ENCODE results near the gene SPACA6.

The SPACA6 gene

DNA sequence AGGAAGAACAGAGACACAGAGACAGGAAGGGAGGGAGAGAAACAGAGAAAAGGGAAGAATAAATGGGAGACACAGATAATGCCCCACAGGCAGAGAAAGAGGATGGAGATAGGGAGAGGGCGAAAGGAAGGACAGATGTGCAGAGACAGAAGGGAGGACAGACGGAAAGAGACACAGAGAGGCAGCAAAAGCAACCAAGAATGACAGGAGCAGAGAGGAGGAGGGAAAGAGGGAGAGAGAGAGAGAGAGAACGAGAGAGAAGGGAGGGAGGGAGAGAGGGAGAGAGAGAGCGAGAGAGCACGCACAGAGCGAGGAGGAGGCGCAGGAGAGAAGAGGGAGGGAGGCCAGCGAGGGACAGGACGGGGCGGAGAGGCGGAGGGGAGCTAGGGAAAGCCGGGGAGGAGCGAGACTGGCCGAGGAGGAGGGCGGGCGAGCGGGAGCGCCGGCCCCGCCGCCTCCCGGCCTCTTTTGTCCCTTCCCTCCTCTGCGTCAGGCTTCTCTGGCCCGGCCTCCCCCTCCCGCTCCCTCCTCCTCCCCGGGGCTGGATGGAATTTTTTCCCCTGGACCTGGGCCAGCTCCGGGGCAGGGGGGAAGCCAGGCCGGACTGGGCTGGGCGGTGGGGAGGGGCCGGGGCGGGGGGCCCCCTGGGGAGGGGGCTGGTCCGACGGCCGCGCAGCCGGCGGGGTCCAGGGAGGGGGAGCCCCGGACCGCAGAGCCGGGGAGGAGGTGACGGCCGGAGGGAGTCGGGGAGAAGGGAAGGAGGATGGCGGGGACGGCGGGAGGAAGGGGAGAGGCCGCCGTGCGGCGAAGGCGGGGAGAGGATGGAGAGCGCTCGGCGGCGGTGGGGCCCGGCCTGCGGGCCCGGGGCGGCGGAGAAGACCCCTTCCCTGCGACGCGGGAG is 4.2 kb upstream of the SPACA6 start:
- peak; percentile 93 for DNase-seq (ENCODE audit: low spot score)

DNA sequence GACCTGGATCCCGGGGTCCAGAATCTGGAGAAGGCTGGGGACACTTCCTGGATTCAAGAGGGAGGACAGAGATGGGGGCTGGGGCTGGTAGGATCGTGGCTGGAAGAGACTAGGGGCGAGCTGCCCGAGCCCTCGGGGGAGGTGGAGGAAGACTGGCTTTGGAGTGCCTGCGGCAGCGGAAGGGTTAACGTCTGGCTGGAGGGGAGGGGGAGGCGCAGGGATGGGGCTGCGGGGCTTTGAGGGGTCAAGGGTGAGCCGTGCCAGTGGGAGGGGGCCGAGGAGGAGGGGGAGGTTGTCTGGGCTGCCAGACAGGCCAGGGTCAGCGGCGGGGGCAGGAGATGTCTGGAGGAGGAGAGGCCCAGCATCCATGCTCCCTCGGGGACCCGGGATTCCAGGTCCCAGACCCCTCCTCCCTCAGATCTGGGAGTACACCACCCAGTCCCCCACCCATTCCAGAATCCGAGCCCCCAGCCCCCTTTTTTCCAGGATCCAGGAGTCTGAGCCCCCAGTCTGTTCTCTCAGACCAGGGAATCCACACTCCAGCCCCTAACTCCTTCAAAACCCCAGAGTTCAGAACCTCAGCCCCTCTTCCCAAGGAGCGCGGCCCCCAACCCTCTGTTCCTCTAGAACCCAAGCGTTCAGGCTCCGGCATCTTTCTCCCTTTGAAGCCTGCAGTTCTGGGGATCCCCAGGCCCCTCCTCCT is 3.2 kb upstream of the SPACA6 start:
- no peak for DNase-seq (ENCODE audit: low spot score)

DNA sequence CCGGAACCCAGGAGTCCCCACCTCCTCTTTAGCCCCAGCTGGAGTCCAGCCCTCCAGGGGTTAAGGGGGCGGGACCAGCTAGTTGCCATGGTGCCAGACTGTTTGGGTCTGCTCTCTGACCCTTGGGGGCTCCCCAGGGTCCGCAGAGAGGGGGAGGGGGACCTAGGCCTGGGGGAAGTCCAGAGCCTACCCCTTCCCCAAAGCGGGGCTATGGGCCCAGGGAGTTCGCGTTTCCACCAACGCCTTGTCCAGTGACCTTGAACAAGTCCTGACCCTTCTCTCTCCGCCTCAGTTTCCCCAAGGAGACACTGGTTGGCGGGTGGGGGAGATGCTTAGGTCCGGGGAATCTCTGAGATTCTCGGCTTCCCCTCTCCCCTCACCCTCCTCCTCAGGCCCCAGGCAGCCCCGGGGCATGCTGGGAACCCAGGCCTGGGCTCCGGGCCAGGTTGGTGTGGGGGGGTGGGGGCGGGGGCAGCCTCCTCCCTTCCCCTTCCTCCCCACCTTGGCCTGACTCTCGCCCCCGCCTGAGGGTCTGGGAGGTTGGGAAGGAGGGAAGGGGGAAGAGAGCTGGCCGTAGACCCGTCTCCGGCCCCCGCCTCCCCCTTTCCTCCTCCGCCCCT is 2.6 kb upstream of the SPACA6 start:
- peak; percentile 83 for DNase-seq (ENCODE audit: low spot score)

DNA sequence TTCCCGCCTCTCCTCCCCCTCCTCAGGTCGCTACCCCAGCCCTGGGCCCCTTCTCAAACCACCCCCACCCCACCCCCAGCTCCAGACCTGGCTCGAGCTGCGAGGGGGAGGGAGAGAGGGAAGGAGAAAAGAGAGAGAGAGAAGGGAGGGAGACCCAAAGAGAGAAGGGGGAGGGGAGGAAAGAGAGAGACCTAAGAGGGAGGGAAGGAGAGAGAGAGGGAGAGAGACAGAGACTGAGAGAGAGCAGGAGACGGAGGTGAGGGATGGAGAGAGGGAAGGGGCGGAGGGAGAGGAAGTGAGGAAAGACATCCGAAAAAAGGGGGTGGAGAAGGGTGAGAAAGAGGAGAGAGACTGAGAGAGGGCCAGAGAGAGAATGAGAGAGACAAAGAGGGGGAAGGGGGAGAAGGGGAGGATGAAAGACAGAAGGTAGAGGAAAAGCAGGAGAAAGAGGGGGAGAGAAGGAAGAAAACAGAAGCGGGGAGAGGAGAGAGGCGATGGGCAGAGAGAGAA is 2.0 kb upstream of the SPACA6 start:
- DNase-seq (ENCODE audit: low spot score), result no peak

DNA sequence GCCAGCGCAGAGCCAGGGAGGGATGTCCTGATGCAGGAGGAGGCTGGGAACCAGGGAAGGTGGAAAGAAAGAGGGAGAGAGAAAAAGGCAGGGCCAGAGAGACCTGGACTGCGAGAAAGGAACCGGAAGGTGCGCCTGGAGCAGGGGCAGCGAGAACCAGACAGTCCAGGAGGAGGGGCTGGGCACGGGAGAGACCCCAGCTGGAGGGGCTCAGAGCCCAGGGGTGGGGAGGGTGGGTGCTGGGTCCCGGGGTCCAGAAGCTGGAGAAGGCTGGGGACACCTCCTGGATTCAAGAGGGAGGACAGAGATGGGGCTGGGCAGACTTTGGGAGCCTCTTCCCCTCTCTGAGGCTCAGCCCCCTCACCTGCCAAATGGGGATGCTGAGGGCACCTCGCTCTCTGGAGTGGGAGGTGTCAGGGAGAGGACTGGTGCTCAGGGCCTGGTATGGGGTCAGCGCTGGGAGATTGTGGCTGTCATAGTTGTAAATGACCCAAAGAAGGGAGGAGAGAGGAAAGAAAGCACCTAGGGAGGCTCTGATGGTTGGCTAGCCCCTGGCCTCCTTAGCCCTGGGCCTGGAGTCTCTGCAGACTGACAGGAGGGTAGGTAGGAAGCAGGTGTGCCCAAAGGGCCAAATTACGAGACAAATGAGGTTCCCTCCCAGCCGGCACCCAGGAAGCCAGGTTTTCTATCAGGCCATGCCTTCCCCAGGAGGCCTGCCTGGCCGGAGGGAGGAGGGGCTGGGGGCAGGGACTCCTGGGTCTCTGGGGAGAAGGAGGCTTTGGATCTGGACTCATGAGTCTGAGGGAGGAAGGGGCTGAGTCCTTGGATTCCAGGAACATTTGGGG is 1.3 kb upstream of the SPACA6 start:
- no peak for DNase-seq (ENCODE audit: low spot score)

DNA sequence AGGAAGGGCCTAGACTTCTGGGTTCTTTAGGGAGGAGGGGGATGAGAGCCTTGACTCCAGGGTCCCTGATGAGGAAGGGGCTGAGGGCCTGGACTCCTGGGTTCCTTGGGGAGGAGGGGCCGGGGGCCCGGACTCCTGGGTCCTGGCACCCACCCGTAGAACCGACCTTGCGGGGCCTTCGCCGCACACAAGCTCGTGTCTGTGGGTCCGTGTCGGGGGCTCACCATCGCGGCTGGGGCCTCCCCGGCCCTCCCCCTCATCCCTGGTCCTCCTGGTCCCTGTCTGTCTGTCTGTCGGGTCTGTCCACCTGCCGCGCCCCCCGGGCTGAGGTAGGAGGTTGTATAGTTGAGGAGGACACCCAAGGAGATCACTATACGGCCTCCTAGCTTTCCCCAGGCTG is 662 bp upstream of the SPACA6 start:
- DNase-seq (ENCODE audit: low spot score), result no peak

DNA sequence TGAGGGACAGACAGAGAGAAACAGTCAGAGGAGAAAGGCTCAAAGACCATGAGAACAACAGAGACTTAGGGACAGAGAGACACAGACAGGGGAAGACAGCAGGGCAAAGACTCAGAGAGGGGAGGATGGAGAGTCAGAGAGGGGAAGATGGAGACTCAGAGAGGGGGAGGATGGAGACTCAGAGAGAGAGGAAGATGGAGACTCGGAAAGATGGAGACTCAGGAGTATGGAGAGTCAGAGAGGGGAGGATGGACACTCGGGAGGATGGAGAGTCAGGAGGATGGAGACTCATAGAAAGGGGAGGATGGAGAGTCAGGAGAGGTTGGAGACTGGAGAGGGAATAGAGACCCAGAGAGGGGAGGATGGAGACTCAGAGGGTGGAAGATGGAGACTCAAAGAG is 689 bp downstream of the SPACA6 start:
- no peak for DNase-seq (ENCODE audit: low spot score)

DNA sequence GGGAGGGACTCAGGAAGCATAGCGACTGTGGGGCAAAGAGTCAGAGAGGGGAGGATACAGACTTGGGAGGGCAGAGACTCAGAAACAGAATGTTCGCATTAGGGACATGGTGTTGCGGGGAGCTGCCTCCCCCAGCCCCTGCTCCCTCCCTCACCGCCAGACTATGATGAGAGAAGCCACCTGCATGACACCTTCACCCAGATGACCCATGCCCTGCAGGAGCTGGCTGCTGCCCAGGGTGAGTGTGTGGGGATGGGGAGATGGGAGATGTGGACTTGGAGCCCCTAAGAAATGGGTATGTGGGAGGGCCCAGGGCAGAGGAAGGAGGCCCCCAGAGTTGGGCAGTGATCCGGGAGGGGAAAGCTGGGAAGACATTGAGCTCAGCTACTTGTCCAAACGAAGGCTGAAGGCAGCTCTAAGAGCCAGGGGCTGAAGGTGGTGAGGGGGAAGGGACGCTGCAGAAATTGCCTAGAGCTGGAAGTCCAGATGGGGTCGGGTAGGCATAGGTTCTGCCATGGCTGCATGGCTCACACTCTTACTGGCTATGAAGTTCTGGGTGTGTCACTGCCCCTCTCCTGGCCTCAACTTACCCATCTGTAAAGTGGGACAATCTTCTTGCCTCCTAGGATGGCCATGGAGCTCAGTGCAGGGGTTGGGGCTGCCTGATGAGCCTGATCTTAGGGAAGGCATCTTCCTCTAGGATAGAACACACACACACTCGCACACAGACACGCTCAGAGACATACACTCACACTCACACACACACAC is 1.4 kb downstream of the SPACA6 start:
- no peak for DNase-seq (ENCODE audit: low spot score)

DNA sequence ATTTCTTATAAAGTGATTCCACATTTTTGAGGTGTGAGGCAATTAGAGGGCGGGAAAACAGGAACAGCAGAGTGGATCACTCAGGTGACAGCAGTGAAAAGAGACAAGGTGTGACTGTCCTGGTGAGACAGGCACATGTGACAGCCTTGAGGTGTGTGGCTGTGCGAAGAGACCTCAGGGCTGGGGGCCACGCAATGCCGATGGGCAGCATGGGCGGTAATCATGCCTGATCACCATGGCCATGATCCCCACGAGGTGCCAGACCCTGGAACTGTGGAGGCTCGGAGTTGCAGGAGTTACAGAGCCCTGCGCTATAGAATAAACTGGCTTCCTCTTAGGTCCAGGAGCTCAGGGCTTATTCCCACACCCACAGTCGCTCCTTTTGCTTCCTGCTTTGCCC is 2.0 kb downstream of the SPACA6 start:
- DNase-seq (ENCODE audit: low spot score), result no peak

DNA sequence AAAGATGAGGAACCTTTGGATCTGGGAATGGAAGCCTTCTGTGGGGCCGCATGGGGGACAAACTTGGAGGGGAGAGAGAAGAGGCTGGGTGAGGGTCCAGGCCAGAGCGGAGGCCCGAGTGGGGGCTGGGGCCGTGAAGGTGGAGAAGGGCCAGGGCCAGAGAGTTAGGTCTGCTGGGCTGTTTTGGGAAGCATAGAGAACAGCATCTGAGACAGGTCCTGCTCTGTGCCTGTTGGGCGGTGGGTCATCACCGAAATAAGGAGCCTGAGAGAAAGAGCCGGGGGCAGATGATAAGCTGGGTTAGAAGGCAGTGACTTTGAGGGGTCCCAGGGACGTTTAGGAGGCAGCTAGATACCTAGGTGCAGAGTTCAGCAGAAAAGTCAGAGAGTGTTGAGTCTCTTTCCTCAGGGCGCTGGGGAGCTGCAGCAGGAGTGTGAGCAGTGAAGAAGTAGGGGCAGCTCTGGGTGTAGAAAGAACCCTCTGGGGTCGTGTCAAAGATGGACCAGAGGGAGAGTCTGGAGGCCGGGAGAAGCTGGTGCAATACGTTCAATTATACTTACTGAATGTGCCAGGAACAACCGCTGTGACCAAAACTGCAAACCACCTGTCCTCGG is 2.7 kb downstream of the SPACA6 start:
- no peak for DNase-seq (ENCODE audit: low spot score)

DNA sequence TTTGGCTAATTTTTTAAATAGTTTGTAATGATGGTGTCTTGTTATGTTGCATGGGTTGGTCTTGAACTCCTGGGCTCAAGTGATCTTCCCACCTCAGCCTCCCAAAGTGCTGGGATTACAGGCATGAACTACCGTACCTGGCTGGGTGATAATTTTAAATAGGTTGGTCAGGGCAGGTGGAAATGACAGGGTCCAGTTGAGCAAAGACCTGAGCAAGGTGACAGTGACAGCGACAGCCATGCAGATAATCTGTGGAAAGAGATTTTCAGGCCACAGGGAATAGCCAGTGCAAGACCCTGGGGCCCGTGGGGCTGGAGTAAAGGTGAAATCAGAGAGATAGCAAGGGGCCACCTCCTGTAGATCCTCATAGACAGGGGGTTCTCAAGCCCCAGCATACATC is 3.5 kb downstream of the SPACA6 start:
- DNase-seq (ENCODE audit: low spot score), result no peak

DNA sequence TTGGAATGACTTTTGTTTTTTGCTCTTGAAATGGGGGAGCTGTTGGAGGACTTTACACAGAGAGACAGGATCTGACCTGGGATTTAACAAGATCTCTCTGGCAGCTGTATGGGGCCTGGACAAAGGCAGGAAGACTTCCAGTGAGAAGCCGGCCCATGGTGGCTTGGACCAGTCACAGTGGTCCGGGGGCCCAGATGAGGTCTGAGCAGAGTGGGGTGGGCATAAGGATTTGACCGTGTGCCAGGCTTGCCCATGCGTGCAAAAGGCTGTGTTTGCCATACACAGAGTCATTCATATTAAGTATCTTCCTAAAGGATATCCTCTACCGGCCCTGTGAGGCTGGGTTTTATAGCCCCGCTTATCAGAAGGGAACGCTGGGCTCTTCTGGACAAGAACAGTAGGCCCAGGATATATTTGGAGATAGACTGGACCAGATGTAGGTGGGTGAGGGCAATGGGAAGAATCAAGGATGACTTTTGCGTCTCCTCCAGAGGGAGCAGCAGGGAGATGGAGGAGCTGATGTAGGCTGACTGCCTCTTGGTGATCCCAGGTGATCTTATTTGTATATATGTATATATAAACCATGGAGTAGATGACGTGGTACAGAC is 4.1 kb downstream of the SPACA6 start:
- no peak for DNase-seq (ENCODE audit: low spot score)

DNA sequence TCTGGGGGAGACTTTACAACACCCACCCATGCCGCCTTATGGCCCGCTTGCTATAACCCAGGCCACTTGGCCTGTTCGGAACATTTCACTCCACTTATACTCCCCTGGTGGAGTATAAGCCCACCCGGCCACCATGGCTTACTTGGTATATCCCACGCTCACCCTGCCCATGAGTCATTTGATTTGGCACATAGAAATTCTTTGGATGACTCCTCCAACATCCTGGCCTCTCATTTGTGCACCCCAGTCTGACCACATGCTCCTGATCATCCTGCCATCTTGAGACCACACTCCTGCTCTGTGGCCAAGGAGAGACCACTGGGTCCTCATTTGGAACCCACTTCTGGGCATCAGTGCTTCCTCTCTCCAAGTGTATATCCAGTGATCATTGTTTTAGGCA is 5.2 kb downstream of the SPACA6 start:
- peak; percentile 60 for DNase-seq (ENCODE audit: low spot score)

DNA sequence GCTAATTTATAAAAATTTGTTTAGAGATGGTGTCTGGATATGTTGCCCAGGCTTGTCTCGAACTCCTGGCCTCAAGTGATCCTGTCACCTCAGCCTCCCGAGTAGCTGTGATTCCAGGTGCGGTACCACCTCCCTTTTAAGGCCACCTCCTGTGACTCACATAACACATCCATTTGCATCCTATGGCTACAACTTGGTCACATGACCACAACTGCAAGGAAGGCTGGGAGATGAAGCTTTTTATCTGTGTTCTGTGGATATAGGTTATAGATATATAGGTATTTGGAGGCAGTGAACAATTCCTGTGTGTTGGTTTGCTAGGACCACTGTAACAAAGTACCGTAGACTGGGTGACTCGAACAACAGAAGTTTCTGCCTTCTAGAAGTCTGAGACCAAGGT is 6.0 kb downstream of the SPACA6 start:
- DNase-seq (ENCODE audit: low spot score), result no peak

DNA sequence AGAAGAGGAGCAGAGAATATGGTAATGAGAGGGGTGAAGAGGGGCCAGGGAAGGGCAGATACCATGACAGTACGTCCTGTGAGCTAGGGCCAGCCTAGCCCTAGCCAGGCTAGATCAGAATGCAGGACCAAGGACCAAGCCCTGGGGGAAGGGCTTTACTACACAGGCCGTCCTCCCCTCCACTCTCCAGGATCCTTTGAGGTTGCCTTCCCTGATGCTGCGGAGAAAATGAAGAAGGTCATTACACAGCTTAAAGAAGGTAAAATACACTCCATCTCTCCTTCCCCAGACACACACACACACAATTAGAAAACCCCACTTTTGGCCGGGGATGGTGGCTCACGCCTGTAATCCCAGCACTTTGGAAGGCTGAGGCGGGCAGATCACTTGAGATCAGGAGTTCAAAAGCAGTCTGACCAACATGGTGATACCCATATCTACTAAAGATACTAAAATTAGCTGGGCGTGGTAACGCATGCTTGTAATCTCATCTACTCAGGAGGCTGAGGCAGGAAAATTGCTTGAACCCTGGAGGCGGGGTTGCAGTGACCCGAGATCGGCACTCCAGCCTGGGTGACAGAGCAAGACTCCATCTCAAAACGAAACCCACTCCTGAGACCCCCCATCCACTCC is 8.5 kb downstream of the SPACA6 start:
- DNase-seq (ENCODE audit: low spot score), result peak; percentile 2

DNA sequence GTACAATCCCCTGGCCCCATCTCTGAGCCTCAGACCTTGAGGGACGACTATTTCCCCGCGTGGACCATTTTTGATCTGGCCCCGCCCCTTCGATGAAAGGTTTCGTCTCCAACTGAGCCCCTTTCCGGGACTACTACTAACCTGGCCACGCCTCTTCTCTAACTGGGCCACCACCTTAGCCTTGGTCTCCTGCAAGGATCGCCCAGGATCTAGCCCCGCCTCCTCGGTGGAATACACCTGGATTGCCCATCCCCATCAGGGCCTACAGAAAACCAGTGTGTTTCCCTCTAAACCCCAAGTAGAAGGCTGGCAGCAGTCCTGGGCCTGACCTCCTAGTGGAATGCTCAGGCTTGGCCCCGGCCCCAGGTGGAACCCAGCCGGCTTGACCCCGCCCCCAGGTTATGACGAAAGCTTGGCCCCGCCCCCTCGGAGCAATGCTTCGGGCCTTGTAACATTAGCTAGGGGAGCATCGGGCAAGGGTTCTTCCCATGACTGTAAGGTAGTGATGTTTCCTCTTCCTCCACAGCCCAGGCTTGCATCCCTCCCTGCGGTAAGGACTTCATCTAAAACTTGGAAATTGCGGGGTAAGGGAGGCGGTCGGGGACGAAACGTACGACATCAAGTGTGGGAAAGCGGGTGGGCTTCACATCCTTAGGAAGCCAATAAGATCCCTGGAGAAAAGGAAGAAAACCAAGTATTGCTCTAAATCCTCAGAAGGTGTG is 9.1 kb downstream of the SPACA6 start:
- peak; percentile 63 for DNase-seq (ENCODE audit: low spot score)

DNA sequence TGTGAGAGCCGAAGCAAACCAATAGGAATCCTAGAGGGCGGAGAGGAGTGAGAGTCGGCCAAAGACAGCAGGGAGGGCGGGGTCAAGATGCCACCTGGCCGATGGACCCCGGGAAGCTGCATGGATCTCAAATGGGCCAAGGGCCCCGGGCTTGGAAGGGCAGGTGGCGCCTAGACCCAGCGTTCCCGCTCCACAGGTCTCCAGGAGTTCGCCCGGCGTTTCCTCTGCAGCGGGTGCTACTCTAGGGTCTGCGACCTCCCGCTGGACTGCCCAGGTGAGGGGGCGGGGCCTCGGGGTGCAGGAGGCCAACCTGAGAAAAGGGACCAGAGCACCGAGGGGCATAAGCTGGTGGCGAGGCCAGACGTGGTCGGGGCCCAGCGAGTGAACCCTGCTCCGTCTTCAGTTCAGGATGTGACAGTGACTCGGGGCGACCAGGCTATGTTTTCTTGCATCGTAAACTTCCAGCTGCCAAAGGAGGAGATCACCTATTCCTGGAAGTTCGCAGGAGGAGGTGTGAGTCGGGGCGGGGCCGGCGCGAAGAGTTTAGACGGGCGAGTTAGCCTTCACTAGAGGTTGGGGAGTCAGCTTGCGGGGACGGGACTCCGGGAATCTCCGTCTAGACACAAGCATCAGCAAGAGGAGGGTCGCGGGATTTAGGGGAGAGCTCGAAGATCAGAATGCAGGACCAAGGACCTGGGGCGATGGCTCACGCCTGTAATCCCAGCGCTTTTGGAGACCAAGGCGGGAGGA is 9.9 kb downstream of the SPACA6 start:
- no peak for DNase-seq (ENCODE audit: low spot score)

Data from AG08396 (cell line).